Measurements from ENCODE around the gene AOAH. TPM values are rescaled to one million over a fixed set of nuclear protein-coding genes. Genes with fewer than 3 reads are reported as not detected.

The AOAH gene
- total and polyA plus RNA-seq, 2 of the 4 experiments (the other 2 are of a cell fraction) = not detected

- H3K4me1 ChIP-seq (ENCODE audit: control insufficient read depth, insufficient read depth, low read length) = no peaks in the 10 kb centered on the region
- no peak overlapping the region for H2BK15ac ChIP-seq (ENCODE audit: low read depth, low read length)
- no peaks in the 10 kb centered on the region for H3K79me1 ChIP-seq (ENCODE audit: low read depth in 1 of 2, low read length in 2 of 2)
- H2BK5ac ChIP-seq (ENCODE audit: low read depth, low read length, poor library complexity, severe bottlenecking) = no peak overlapping the region
- no peak overlapping the region for H3K4me2 ChIP-seq (ENCODE audit: low read depth, low read length)
- H3K27ac ChIP-seq (ENCODE audit: insufficient read depth, low read length) = no peak overlapping the region
- no peak overlapping the region for H3K23ac ChIP-seq (ENCODE audit: low read depth, low read length)
- CTCF ChIA-PET = no interaction called here
- H3K9me3 ChIP-seq (ENCODE audit: control insufficient read depth, insufficient read depth, low read length) = no peaks in the 10 kb centered on the region
- H3K9me1 ChIP-seq (ENCODE audit: insufficient read depth, low read length) = no peaks in the 10 kb centered on the region
- in situ Hi-C loops (cut with MboI; ENCODE audit: low sequenced_read_pairs) = no loop called here
- intact Hi-C loops (cut with micrococcal nuclease) = no loop called here
- H3K4ac ChIP-seq (ENCODE audit: low read depth, low read length) = no peak overlapping the region
- ATAC-seq (ENCODE audit: low read depth) (no peak), DNase-seq (no peak)
- H3K27me3 ChIP-seq (ENCODE audit: control insufficient read depth, insufficient read depth, low read length) = no peaks in the 10 kb centered on the region
- H2AFZ ChIP-seq (replicated peaks; ENCODE audit: low read length, poor library complexity) = no peak overlapping the region
- H3K18ac ChIP-seq (ENCODE audit: low read depth, low read length) = no peak overlapping the region
- H4K8ac ChIP-seq (ENCODE audit: low read depth in 2 of 2, low read length in 2 of 2) = no peak overlapping the region
- no peaks in the 10 kb centered on the region for H3K36me3 ChIP-seq (ENCODE audit: control insufficient read depth, insufficient read depth, low read length)
- H2AK9ac ChIP-seq (replicated peaks; ENCODE audit: low read depth, low read length, poor library complexity) = no peak overlapping the region
- H3K4me3 ChIP-seq (ENCODE audit: insufficient read depth, low read depth, low read length) = no peak overlapping the region
- H3K14ac ChIP-seq (replicated peaks; ENCODE audit: low read depth, low read length) = no peak overlapping the region
- H4K91ac ChIP-seq (ENCODE audit: insufficient read depth, low read depth, low read length) = no peak overlapping the region
- POLR2A ChIA-PET (ENCODE audit: unreplicated experiment) = no interaction called here
- TF ChIP-seq, protein P1, sequence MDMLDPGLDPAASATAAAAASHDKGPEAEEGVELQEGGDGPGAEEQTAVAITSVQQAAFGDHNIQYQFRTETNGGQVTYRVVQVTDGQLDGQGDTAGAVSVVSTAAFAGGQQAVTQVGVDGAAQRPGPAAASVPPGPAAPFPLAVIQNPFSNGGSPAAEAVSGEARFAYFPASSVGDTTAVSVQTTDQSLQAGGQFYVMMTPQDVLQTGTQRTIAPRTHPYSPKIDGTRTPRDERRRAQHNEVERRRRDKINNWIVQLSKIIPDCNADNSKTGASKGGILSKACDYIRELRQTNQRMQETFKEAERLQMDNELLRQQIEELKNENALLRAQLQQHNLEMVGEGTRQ (IDR thresholded peaks at IDR 0.05; ENCODE audit: low read depth, low read length) = no peak
- no peak for TF ChIP-seq SMC3 (IDR thresholded peaks at IDR 0.05; ENCODE audit: low read depth, low read length)
- TF ChIP-seq POLR2A (IDR thresholded peaks at IDR 0.05; ENCODE audit: low read depth, low read length) = no peak
- no peak for TF ChIP-seq CHD1 (IDR thresholded peaks at IDR 0.05; ENCODE audit: low read depth, low read length)
- TF ChIP-seq FOS (IDR thresholded peaks at IDR 0.05; ENCODE audit: low read depth, low read length) = no peak
- no peak for TF ChIP-seq RFX5 (IDR thresholded peaks at IDR 0.05; ENCODE audit: low read depth, low read length)
- no peak for TF ChIP-seq BHLHE40 (IDR thresholded peaks at IDR 0.05; ENCODE audit: low read depth, low read length)
- no peak for TF ChIP-seq RAD21 (IDR thresholded peaks at IDR 0.05; ENCODE audit: low read length)
- TF ChIP-seq RCOR1 (IDR thresholded peaks at IDR 0.05; ENCODE audit: insufficient replicate concordance, low read length) = no peak
- H2BK20ac ChIP-seq (ENCODE audit: low read depth, low read length) = no peak overlapping the region
- H2BK120ac ChIP-seq (ENCODE audit: low read depth, low read length) = no peak overlapping the region
- WGBS, 2 experiments (ENCODE audit: extremely low coverage in 2 of 2, insufficient read length in 1 of 2) = no CpG with 5 or more reads among the region's 5 CpGs
- dilution Hi-C loops (cut with HindIII; ENCODE audit: low sequenced_read_pairs, unreplicated experiment) = no loop called here
- H2AK5ac ChIP-seq (ENCODE audit: low read depth, low read length) = no peak overlapping the region
- H4K20me1 ChIP-seq (ENCODE audit: insufficient read depth, low read length) = no peaks in the 10 kb centered on the region
- H3K9ac ChIP-seq (ENCODE audit: low read depth, low read length) = no peak overlapping the region
- no peak overlapping the region for H3K56ac ChIP-seq (ENCODE audit: extremely low read depth, insufficient read depth, low read length)
- no TSS peak for BruUV-seq (replicated peaks)
- H4K5ac ChIP-seq (ENCODE audit: low read depth, low read length) = no peak overlapping the region
These were observed 40.6 kb upstream of the AOAH start for GRCh38 chr7:36764929-36765328.

All from IMR-90 (cell line).